GM12878 (cell line): ENCODE results near the gene OTC. TPM values are rescaled to one million over a fixed set of nuclear protein-coding genes. Genes with fewer than 3 reads are reported as not detected.

ENCODE experiments used
- ATAC-seq: fragments of 200-7000 bp; cut with Tn5 transposase; 3 replicates; pipeline ENCODE4 v1.9.1; 2020; ENCODE audit warnings: mild to moderate bottlenecking, moderate library complexity
- BruUV-seq: library from RNA; stranded (reverse); fragments of 400-500 nt; replicated peaks from 2 replicates; lab custom pipeline; 2021; lab: Mats Ljungman, UMichigan
- CTCF ChIA-PET: fragments of 300-600 bp; sonication (Branson Sonifier 250); formaldehyde crosslinking; extraction: SDS; loops from one replicate; lab custom pipeline; 2021; ENCODE audit warnings: inconsistent platforms; lab: Yijun Ruan, JAX
- POLR2A ChIA-PET: fragments of 350-600 bp; formaldehyde crosslinking; extraction: SDS; loops from one replicate; lab custom pipeline; 2021; ENCODE audit warnings: inconsistent platforms; lab: Charles Lee
- RAD21 ChIA-PET: fragments of 300-600 bp; sonication (Branson Sonifier 250); formaldehyde crosslinking; loops from one replicate; lab custom pipeline; 2023; ENCODE audit warnings: antibody characterized with exemption; ENCODE audit not compliant: unreplicated experiment; lab: Charles Lee
- SMC1A ChIA-PET: fragments of 300-600 bp; sonication (Branson Sonifier 250); formaldehyde crosslinking; loops from one replicate; lab custom pipeline; 2023; ENCODE audit not compliant: unreplicated experiment, uncharacterized antibody; lab: Charles Lee
- DNase-seq: peaks from one replicate; pipeline ENCODE4 v3.0.0-alpha.2; 2011; ENCODE audit warnings: low read depth, low spot score
- FAIRE-seq: peaks from 3 replicates; lab custom pipeline; 2011; peaks lifted over from hg19 to GRCh38; lab: Jason Lieb, UNC
- H2AFZ ChIP-seq: 2 replicates; pipeline ENCODE4 v1.6.0; 2011; ENCODE audit warnings: low read depth, low read length, control low read depth; ENCODE audit not compliant: control insufficient read depth
- H3K27ac ChIP-seq: 2 replicates; pipeline ENCODE4 v1.5.1; 2011; ENCODE audit warnings: control low read depth; ENCODE audit not compliant: control insufficient read depth, insufficient read depth
- H3K27me3 ChIP-seq, 2 experiments: replicated peaks in 1 of 2; 2 replicates each; pipeline versions ENCODE4 v1.6.0 to v1.6.1; 2011; ENCODE audit warnings: low read length in 1 of 2; ENCODE audit not compliant: control insufficient read depth in 2 of 2, insufficient read depth in 2 of 2
- H3K36me3 ChIP-seq, 2 experiments: 2 replicates each; pipeline ENCODE4 v1.5.1; 2011; ENCODE audit warnings: low read length in 1 of 2; ENCODE audit not compliant: control insufficient read depth in 2 of 2, insufficient read depth in 2 of 2
- H3K4me1 ChIP-seq: 2 replicates; pipeline ENCODE4 v1.6.1; 2011; ENCODE audit warnings: mild to moderate bottlenecking, low read length, moderate library complexity, mixed read lengths; ENCODE audit not compliant: control insufficient read depth, insufficient read depth
- H3K4me2 ChIP-seq: 2 replicates; pipeline ENCODE4 v1.6.0; 2011; ENCODE audit warnings: control low read depth; ENCODE audit not compliant: control insufficient read depth, insufficient read depth
- H3K4me3 ChIP-seq: fragments of 200-600 bp; sonication (generic); 2 replicates; pipeline ENCODE4 v1.5.1; 2016
- H3K79me2 ChIP-seq: 2 replicates; pipeline ENCODE4 v1.6.0; 2011; ENCODE audit warnings: low read length; ENCODE audit not compliant: control insufficient read depth, insufficient read depth
- H3K9ac ChIP-seq: 2 replicates; pipeline ENCODE4 v1.8.0; 2011; ENCODE audit warnings: low read length, control low read depth, mixed read lengths; ENCODE audit not compliant: control insufficient read depth, insufficient read depth
- H3K9me3 ChIP-seq: replicated peaks from 3 replicates; pipeline ENCODE4 v1.5.1; 2011; ENCODE audit warnings: mild to moderate bottlenecking, low read length; ENCODE audit not compliant: control insufficient read depth, insufficient read depth
- H4K20me1 ChIP-seq: 2 replicates; pipeline ENCODE4 v1.6.0; 2011; ENCODE audit not compliant: control insufficient read depth, insufficient read depth
- CBX3 ChIP-seq: fragments of 200-600 bp; sonication (generic); IDR thresholded peaks from 2 replicates; pipeline ENCODE4 v1.6.1; 2016; ENCODE audit warnings: low read depth, borderline replicate concordance
- GATAD2B ChIP-seq: fragments of 450-650 bp; conservative IDR thresholded peaks from 2 replicates; pipeline ENCODE4 v1.6.1; 2017; ENCODE audit warnings: low read depth, mild to moderate bottlenecking, moderate library complexity
- JUND ChIP-seq: IDR thresholded peaks from 2 replicates; pipeline ENCODE4 v1.6.1; 2012; ENCODE audit warnings: low read depth, mild to moderate bottlenecking, low read length, improper control_type of control experiment, moderate library complexity
- LARP7 ChIP-seq: fragments of 450-650 bp; IDR thresholded peaks from 2 replicates; pipeline ENCODE4 v1.6.1; 2017; ENCODE audit warnings: mild to moderate bottlenecking
- SMARCA5 ChIP-seq: fragments of 450-650 bp; IDR thresholded peaks from 2 replicates; pipeline ENCODE4 v1.6.1; 2017; ENCODE audit warnings: mild to moderate bottlenecking
- TARDBP ChIP-seq: IDR thresholded peaks from 2 replicates; pipeline ENCODE4 v1.6.1; 2016; ENCODE audit warnings: borderline replicate concordance
- YBX1 ChIP-seq: fragments of 450-650 bp; IDR thresholded peaks from 2 replicates; pipeline ENCODE4 v1.6.1; 2016; ENCODE audit warnings: antibody characterized with exemption
- ZNF207 ChIP-seq: fragments of 450-650 bp; IDR thresholded peaks from 2 replicates; pipeline ENCODE4 v1.6.1; 2014; ENCODE audit warnings: antibody characterized with exemption, mild to moderate bottlenecking, borderline replicate concordance
- in situ Hi-C: fragments of 300-500 bp; cut with MboI; formaldehyde crosslinking; loops from 9 replicates; pipeline ENCODE4 v1.14.3; 2018; ENCODE audit warnings: mixed read lengths
- intact Hi-C: fragments of 100-400 bp; cut with micrococcal nuclease; formaldehyde crosslinking; loops from one replicate; pipeline ENCODE4 v1.14.2; 2022; ENCODE audit not compliant: unreplicated experiment
- polyA plus RNA-seq, 11 experiments: library from polyadenylated mRNA; depleted of rRNA in 4 of 11; unstranded in 6 of 11; stranded (reverse) in 5 of 11; fragments of >200 nt; fragmentation: Nextera tagmentation in 4 of 11; fragmentation: Illumina TruSeq in 1 of 11; extraction: Ambion mirVana in 4 of 11; extraction: Trizol in 1 of 11; gene quantifications; 1 replicate in 1 of 11; 2 replicates in 10 of 11; pipeline versions ENCODE4 v1.2.1 to v1.2.3, GENCODE V29; 2011 to 2016; ENCODE audit warnings: inconsistent platforms in 2 of 11, missing spikeins in 2 of 11, low read depth in 1 of 11
- total RNA-seq, 4 experiments: library from RNA; depleted of rRNA in 3 of 4; stranded (reverse); fragments of >200 nt in 3 of 4; fragmentation: Illumina TruSeq in 1 of 4; extraction: Trizol in 1 of 4; gene quantifications; 2 replicates each; pipeline versions ENCODE4 v1.2.1 to v1.2.3, GENCODE V29; 2013 to 2021
- TF ChIP-seq, protein P1 (sequence below): IDR thresholded peaks from 2 replicates; pipeline ENCODE4 v1.6.1; 2012; ENCODE audit warnings: low read depth, low read length, improper control_type of control experiment
- TF ChIP-seq, protein P2 (sequence below): fragments of 450-650 bp; IDR thresholded peaks from 2 replicates; pipeline ENCODE4 v1.6.1; 2017; ENCODE audit warnings: mild to moderate bottlenecking, moderate library complexity
- TF ChIP-seq, protein P3 (sequence below): fragments of 450-650 bp; formaldehyde crosslinking; IDR thresholded peaks from 2 replicates; pipeline ENCODE4 v1.4.0; 2022; ENCODE audit warnings: mild to moderate bottlenecking, moderate library complexity

The OTC gene
- total and polyA plus RNA-seq, 10 of the 15 experiments (the other 5 are each of a cell fraction or from before 2014, with no cell fraction given), result not detected

DNA sequence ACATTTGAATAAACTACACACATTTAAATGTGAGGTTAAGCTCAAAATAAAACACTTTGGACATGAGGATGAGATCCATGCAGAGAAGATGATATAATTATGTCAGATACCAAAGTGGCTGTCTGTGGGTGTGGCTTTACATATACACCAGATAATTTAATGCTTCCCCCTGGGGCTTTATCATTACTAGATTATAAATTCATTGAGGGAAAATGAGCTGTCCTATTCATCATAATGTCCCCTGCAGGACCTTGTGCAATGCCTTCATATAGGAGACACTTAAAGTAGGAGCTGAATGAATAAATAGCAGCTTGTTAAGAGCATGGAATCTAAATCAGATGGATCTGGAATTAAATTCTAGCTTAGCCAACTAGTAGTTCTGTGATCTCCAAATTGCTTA is 49.7 kb downstream of the OTC start:
- TF ChIP-seq, protein P1, sequence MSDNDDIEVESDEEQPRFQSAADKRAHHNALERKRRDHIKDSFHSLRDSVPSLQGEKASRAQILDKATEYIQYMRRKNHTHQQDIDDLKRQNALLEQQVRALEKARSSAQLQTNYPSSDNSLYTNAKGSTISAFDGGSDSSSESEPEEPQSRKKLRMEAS, result no peak
- TF ChIP-seq LARP7, result no peak
- no peak for TF ChIP-seq YBX1
- no peak for TF ChIP-seq ZNF207
- TF ChIP-seq TARDBP, result no peak
- no peak for TF ChIP-seq SMARCA5
- TF ChIP-seq CBX3, result no peak
- TF ChIP-seq, protein P2, sequence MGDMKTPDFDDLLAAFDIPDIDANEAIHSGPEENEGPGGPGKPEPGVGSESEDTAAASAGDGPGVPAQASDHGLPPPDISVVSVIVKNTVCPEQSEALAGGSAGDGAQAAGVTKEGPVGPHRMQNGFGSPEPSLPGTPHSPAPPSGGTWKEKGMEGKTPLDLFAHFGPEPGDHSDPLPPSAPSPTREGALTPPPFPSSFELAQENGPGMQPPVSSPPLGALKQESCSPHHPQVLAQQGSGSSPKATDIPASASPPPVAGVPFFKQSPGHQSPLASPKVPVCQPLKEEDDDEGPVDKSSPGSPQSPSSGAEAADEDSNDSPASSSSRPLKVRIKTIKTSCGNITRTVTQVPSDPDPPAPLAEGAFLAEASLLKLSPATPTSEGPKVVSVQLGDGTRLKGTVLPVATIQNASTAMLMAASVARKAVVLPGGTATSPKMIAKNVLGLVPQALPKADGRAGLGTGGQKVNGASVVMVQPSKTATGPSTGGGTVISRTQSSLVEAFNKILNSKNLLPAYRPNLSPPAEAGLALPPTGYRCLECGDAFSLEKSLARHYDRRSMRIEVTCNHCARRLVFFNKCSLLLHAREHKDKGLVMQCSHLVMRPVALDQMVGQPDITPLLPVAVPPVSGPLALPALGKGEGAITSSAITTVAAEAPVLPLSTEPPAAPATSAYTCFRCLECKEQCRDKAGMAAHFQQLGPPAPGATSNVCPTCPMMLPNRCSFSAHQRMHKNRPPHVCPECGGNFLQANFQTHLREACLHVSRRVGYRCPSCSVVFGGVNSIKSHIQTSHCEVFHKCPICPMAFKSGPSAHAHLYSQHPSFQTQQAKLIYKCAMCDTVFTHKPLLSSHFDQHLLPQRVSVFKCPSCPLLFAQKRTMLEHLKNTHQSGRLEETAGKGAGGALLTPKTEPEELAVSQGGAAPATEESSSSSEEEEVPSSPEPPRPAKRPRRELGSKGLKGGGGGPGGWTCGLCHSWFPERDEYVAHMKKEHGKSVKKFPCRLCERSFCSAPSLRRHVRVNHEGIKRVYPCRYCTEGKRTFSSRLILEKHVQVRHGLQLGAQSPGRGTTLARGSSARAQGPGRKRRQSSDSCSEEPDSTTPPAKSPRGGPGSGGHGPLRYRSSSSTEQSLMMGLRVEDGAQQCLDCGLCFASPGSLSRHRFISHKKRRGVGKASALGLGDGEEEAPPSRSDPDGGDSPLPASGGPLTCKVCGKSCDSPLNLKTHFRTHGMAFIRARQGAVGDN, result no peak
- no peak for TF ChIP-seq GATAD2B
- TF ChIP-seq, protein P3, sequence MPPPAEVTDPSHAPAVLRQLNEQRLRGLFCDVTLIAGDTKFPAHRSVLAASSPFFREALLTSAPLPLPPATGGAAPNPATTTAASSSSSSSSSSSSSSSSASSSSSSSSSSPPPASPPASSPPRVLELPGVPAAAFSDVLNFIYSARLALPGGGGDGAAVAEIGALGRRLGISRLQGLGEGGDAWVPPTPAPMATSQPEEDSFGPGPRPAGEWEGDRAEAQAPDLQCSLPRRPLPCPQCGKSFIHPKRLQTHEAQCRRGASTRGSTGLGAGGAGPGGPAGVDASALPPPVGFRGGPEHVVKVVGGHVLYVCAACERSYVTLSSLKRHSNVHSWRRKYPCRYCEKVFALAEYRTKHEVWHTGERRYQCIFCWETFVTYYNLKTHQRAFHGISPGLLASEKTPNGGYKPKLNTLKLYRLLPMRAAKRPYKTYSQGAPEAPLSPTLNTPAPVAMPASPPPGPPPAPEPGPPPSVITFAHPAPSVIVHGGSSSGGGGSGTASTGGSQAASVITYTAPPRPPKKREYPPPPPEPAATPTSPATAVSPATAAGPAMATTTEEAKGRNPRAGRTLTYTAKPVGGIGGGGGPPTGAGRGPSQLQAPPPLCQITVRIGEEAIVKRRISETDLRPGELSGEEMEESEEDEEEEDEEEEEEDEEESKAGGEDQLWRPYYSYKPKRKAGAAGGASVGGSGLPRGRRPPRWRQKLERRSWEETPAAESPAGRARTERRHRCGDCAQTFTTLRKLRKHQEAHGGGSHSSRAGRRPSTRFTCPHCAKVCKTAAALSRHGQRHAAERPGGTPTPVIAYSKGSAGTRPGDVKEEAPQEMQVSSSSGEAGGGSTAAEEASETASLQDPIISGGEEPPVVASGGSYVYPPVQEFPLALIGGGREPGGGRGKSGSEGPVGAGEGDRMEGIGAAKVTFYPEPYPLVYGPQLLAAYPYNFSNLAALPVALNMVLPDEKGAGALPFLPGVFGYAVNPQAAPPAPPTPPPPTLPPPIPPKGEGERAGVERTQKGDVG (CRISPR knock-in tag), result no peak
- no peak for TF ChIP-seq JUND
- TF ChIP-seq, all 136 proteins: peak for 0
- intact Hi-C loops, result no loop called here
- no peaks in the 10 kb centered on the region; a peak in 1 of 4 replicates for H3K27me3 ChIP-seq
- H3K4me1 ChIP-seq, result no peaks in the 10 kb centered on the region
- no peak overlapping the region for H3K27ac ChIP-seq
- ATAC-seq (no peak), DNase-seq (no peak), FAIRE-seq (no peak)
- H4K20me1 ChIP-seq, result no peaks in the 10 kb centered on the region
- ChIA-PET POLR2A (no interaction called here), CTCF (no interaction called here), SMC1A (no interaction called here), RAD21 (no interaction called here)
- in situ Hi-C loops, result no loop called here
- H3K36me3 ChIP-seq, result no peaks in the 10 kb centered on the region
- H3K4me3 ChIP-seq, result no peak overlapping the region
- H3K9me3 ChIP-seq, result no peaks in the 10 kb centered on the region
- H3K79me2 ChIP-seq, result no peaks in the 10 kb centered on the region
- no peak overlapping the region for H3K4me2 ChIP-seq
- BruUV-seq, result no TSS peak
- no peak overlapping the region for H3K9ac ChIP-seq
- no peak overlapping the region for H2AFZ ChIP-seq
